ENCODE data around the gene GOLGA6C. TPM values are rescaled to one million over a fixed set of nuclear protein-coding genes. Genes with fewer than 3 reads are reported as not detected.
"Not testable (repeated sequence)": the region's sequence is repeated elsewhere in the genome, so short reads cannot be mapped to it uniquely, and the experiment has no call there.

GOLGA6C gene
- total RNA-seq (2014; rRNA removed; shearing (Covaris generic); ENCODE audit: low replicate concordance) = 0.22 TPM in 1 of 2 replicates, not detected in the other

- not testable (repeated sequence) for H3K4me3 ChIP-seq, H3K9me3 ChIP-seq, H3K27me3 ChIP-seq, DNase-seq, H3K36me3 ChIP-seq
Measured at GRCh38 chr15:75258034-75258433, at the start of gene GOLGA6C. Gene GOLGA6C, plus strand, starts transcription at chr15:75258334. Its CDS starts 265 bp downstream, at chr15:75258599.

- no peaks in the 10 kb centered on the region for H3K27me3 ChIP-seq
- H3K36me3 ChIP-seq = peaks cover 70% of the 10 kb centered on the region
- H3K9me3 ChIP-seq = no peaks in the 10 kb centered on the region
- H3K4me3 ChIP-seq = no peak overlapping the region
- DNase-seq = no peak
Measured at GRCh38 chr15:75208501-75209288, 49.4 kb upstream of the GOLGA6C start.

- Histone ChIP-seq H3K27me3 (no peaks in the 10 kb centered on the region), H3K9me3 (no peaks in the 10 kb centered on the region), H3K36me3 (peaks cover 68% of the 10 kb centered on the region), H3K4me3 (no peak overlapping the region)
- DNase-seq = no peak
Measured at GRCh38 chr15:75209289-75209676, 48.9 kb upstream of the GOLGA6C start.

- Histone ChIP-seq H3K4me3 (no peak overlapping the region), H3K9me3 (no peaks in the 10 kb centered on the region), H3K36me3 (peaks cover 62% of the 10 kb centered on the region), H3K27me3 (no peaks in the 10 kb centered on the region)
- no peak for DNase-seq
Measured at GRCh38 chr15:75210811-75211230, 47.3 kb upstream of the GOLGA6C start.

- no peak for DNase-seq
- H3K4me3 ChIP-seq = no peak overlapping the region
- H3K9me3 ChIP-seq = no peaks in the 10 kb centered on the region
- H3K27me3 ChIP-seq = no peaks in the 10 kb centered on the region
- H3K36me3 ChIP-seq = peaks cover 55% of the 10 kb centered on the region
Measured at GRCh38 chr15:75211436-75212199, 46.5 kb upstream of the GOLGA6C start.

GRCh38 chr15:75212200-75212858 lies 45.8 kb upstream of the GOLGA6C start:
- Histone ChIP-seq H3K27me3 (no peaks in the 10 kb centered on the region), H3K36me3 (peaks cover 52% of the 10 kb centered on the region), H3K9me3 (no peaks in the 10 kb centered on the region), H3K4me3 (no peak overlapping the region)
- no peak for DNase-seq

- H3K36me3 ChIP-seq = peaks cover 43% of the 10 kb centered on the region
- H3K27me3 ChIP-seq = no peaks in the 10 kb centered on the region
- no peaks in the 10 kb centered on the region for H3K9me3 ChIP-seq
- DNase-seq = no peak
- no peak overlapping the region for H3K4me3 ChIP-seq
Measured at GRCh38 chr15:75213212-75213767, 44.8 kb upstream of the GOLGA6C start.

- Histone ChIP-seq H3K27me3 (no peaks in the 10 kb centered on the region), H3K9me3 (no peaks in the 10 kb centered on the region), H3K4me3 (no peak overlapping the region), H3K36me3 (peaks cover 38% of the 10 kb centered on the region)
- DNase-seq = no peak
Measured at GRCh38 chr15:75213768-75214221, 44.3 kb upstream of the GOLGA6C start.

GRCh38 chr15:75214293-75215096 lies 43.6 kb upstream of the GOLGA6C start:
- peaks cover 32% of the 10 kb centered on the region for H3K36me3 ChIP-seq
- no peaks in the 10 kb centered on the region for H3K9me3 ChIP-seq
- no peaks in the 10 kb centered on the region for H3K27me3 ChIP-seq
- no peak for DNase-seq
- H3K4me3 ChIP-seq = no peak overlapping the region

- Histone ChIP-seq H3K9me3 (no peaks in the 10 kb centered on the region), H3K36me3 (peaks cover 24% of the 10 kb centered on the region), H3K4me3 (no peak overlapping the region), H3K27me3 (no peaks in the 10 kb centered on the region)
- peak; percentile 66 for DNase-seq
Measured at GRCh38 chr15:75215107-75216004, 42.8 kb upstream of the GOLGA6C start.

- peaks cover 9% of the 10 kb centered on the region; the same call in 1 of the 2 replicates for H3K36me3 ChIP-seq
- no peak for DNase-seq
Measured at GRCh38 chr15:75217012-75217411, 41.1 kb upstream of the GOLGA6C start.

GRCh38 chr15:75217574-75217973 lies 40.6 kb upstream of the GOLGA6C start:
- not testable (repeated sequence) for DNase-seq

More at GRCh38 chr15:75217012-75217411, 41.1 kb upstream of the GOLGA6C start:
- Histone ChIP-seq H3K9me3 (no peaks in the 10 kb centered on the region), H3K27me3 (no peaks in the 10 kb centered on the region), H3K4me3 (no peak overlapping the region)

GRCh38 chr15:75219507-75219929 lies 38.6 kb upstream of the GOLGA6C start:
- DNase-seq, H3K9me3 ChIP-seq, H3K27me3 ChIP-seq, H3K4me3 ChIP-seq, H3K36me3 ChIP-seq: not testable (repeated sequence)

More at GRCh38 chr15:75217574-75217973, 40.6 kb upstream of the GOLGA6C start:
- not testable (repeated sequence) for H3K9me3 ChIP-seq, H3K36me3 ChIP-seq, H3K4me3 ChIP-seq, H3K27me3 ChIP-seq

- no peaks in the 10 kb centered on the region for H3K27me3 ChIP-seq
- H3K36me3 ChIP-seq = no peaks in the 10 kb centered on the region
- H3K4me3 ChIP-seq = no peak overlapping the region
- H3K9me3 ChIP-seq = no peaks in the 10 kb centered on the region
- DNase-seq = no peak
Measured at GRCh38 chr15:75223688-75224087, 34.4 kb upstream of the GOLGA6C start.

GRCh38 chr15:75224281-75224680 lies 33.9 kb upstream of the GOLGA6C start:
- no peak for DNase-seq
- Histone ChIP-seq H3K4me3 (no peak overlapping the region), H3K27me3 (no peaks in the 10 kb centered on the region), H3K9me3 (no peaks in the 10 kb centered on the region), H3K36me3 (no peaks in the 10 kb centered on the region)

Measured in MG63 (cell line).